Thymus (tissue), 11 donors: ENCODE data around the gene DNAJB6. TPM values are rescaled to one million over a fixed set of nuclear protein-coding genes. Genes with fewer than 3 reads are reported as not detected.

Experiments used
- DNase-seq, 9 donors: peaks; one replicate each; pipeline ENCODE4 v3.0.0-alpha.2; 2013; ENCODE audit warnings: low spot score in 9 of 9, low read depth in 6 of 9, missing footprints in 1 of 9
- H3K27ac ChIP-seq, 2 donors: one replicate each; pipeline ENCODE4 v1.5.1; 2013; ENCODE audit warnings: control low read depth in 1 of 2, low read depth in 1 of 2, low read length in 1 of 2, mild to moderate bottlenecking in 1 of 2, moderate library complexity in 1 of 2
- H3K27me3 ChIP-seq, 2 donors: one replicate each; pipeline ENCODE4 v1.5.1; 2013; ENCODE audit warnings: low read length in 1 of 2; ENCODE audit not compliant: control insufficient read depth in 2 of 2, insufficient read depth in 1 of 2
- H3K36me3 ChIP-seq, 2 donors: one replicate each; pipeline ENCODE4 v1.5.1; 2013; ENCODE audit warnings: low read length in 1 of 2, mild to moderate bottlenecking in 1 of 2, moderate library complexity in 1 of 2; ENCODE audit not compliant: control insufficient read depth in 2 of 2, insufficient read depth in 2 of 2
- H3K4me1 ChIP-seq, 2 donors: one replicate each; pipeline ENCODE4 v1.5.1; 2013; ENCODE audit warnings: low read length in 2 of 2; ENCODE audit not compliant: control insufficient read depth in 2 of 2, insufficient read depth in 2 of 2
- H3K4me3 ChIP-seq, 2 donors: one replicate each; pipeline ENCODE4 v1.5.1; 2013; ENCODE audit warnings: low read length in 2 of 2, control low read depth in 1 of 2, mild to moderate bottlenecking in 1 of 2
- H3K9me3 ChIP-seq, 2 donors: one replicate each; pipeline ENCODE4 v1.5.1; 2013; ENCODE audit warnings: low read length in 1 of 2, mild to moderate bottlenecking in 1 of 2; ENCODE audit not compliant: control insufficient read depth in 2 of 2, insufficient read depth in 1 of 2
- WGBS: extraction: QIAGEN DNeasy Blood & Tissue Kit; methylation state at CpG from one replicate; pipeline ENCODE4 v1.1.7; 2013; 5-methylcytosine and 5-hydroxymethylcytosine counted together
- polyA plus RNA-seq: library from polyadenylated mRNA; stranded (reverse); fragments of 200-250 nt; gene quantifications from one replicate; pipeline ENCODE4 v1.2.3, GENCODE V29; 2013
- total RNA-seq: library from RNA; stranded (reverse); fragments of 120-200 nt; gene quantifications from one replicate; pipeline ENCODE4 v1.2.4, GENCODE V29; 2013
- donor health status: healthy.

The DNAJB6 gene
- total and polyA plus RNA-seq, 2 donors, result 78.6 to 166 TPM

GRCh38 chr7:157402911-157403534, 66.2 kb downstream of the DNAJB6 start:
- DNase-seq, result peak in 1 of 9 donors; percentile 45
- no peaks in the 10 kb centered on the region for H3K27me3 ChIP-seq
- H3K9me3 ChIP-seq, result peaks cover 0 to 5% of the 10 kb centered on the region in 2 donors
- WGBS, result 77% methylated on average over 21 of the region's 21 CpGs
- peaks cover 33 to 41% of the 10 kb centered on the region in 2 donors for H3K36me3 ChIP-seq
- peaks cover 26 to 59% of the 10 kb centered on the region in 2 donors for H3K4me1 ChIP-seq
- peak overlapping the region in 1 of 2 donors; percentile 74 for H3K27ac ChIP-seq
- H3K4me3 ChIP-seq, result no peak overlapping the region

GRCh38 chr7:157403646-157404401, 67.0 kb downstream of the DNAJB6 start:
- WGBS, result 68% methylated on average over 12 of the region's 12 CpGs
- Histone ChIP-seq H3K27me3 (no peaks in the 10 kb centered on the region), H3K36me3 (peaks cover 35 to 49% of the 10 kb centered on the region in 2 donors)

GRCh38 chr7:157404845-157405481, 68.2 kb downstream of the DNAJB6 start:
- WGBS, result 26% methylated on average over 15 of the region's 15 CpGs
- Histone ChIP-seq H3K4me1 (peaks cover 26 to 55% of the 10 kb centered on the region in 2 donors), H3K36me3 (peaks cover 30 to 52% of the 10 kb centered on the region in 2 donors), H3K27ac (no peak overlapping the region), H3K4me3 (no peak overlapping the region), H3K27me3 (no peaks in the 10 kb centered on the region), H3K9me3 (peaks cover 0 to 5% of the 10 kb centered on the region in 2 donors)
- DNase-seq, result peak in 3 of 9 donors; percentile 31 to 72 (median 48)

More at GRCh38 chr7:157403646-157404401, 67.0 kb downstream of the DNAJB6 start:
- peak overlapping the region in 1 of 2 donors; percentile 74 for H3K27ac ChIP-seq
- peak in 1 of 9 donors; percentile 32 for DNase-seq
- H3K4me3 ChIP-seq, result no peak overlapping the region
- peaks cover 26 to 55% of the 10 kb centered on the region in 2 donors for H3K4me1 ChIP-seq
- H3K9me3 ChIP-seq, result peaks cover 0 to 5% of the 10 kb centered on the region in 2 donors

GRCh38 chr7:157405501-157405900, 68.7 kb downstream of the DNAJB6 start:
- H3K27ac ChIP-seq, result no peak overlapping the region
- WGBS, result 93% methylated on average over 13 of the region's 13 CpGs
- H3K9me3 ChIP-seq, result peaks cover 0 to 5% of the 10 kb centered on the region in 2 donors
- no peak for DNase-seq
- H3K4me3 ChIP-seq, result no peak overlapping the region
- no peaks in the 10 kb centered on the region for H3K27me3 ChIP-seq
- H3K4me1 ChIP-seq, result peaks cover 26 to 55% of the 10 kb centered on the region in 2 donors
- peaks cover 27 to 52% of the 10 kb centered on the region in 2 donors for H3K36me3 ChIP-seq

- no peaks in the 10 kb centered on the region for H3K27me3 ChIP-seq
- peaks cover 26 to 55% of the 10 kb centered on the region in 2 donors for H3K4me1 ChIP-seq
- H3K4me3 ChIP-seq, result no peak overlapping the region
- peaks cover 0 to 5% of the 10 kb centered on the region in 2 donors for H3K9me3 ChIP-seq
- no peak for DNase-seq
- no peak overlapping the region for H3K27ac ChIP-seq
- peaks cover 28 to 52% of the 10 kb centered on the region in 2 donors for H3K36me3 ChIP-seq
- WGBS, result 96% methylated on average over 32 of the region's 32 CpGs
These were observed 69.4 kb downstream of the DNAJB6 start for GRCh38 chr7:157405914-157406810.

GRCh38 chr7:157406971-157407370, 70.2 kb downstream of the DNAJB6 start:
- Histone ChIP-seq H3K27ac (no peak overlapping the region), H3K4me3 (no peak overlapping the region), H3K9me3 (peaks cover 0 to 5% of the 10 kb centered on the region in 2 donors), H3K27me3 (no peaks in the 10 kb centered on the region), H3K4me1 (peaks cover 26 to 47% of the 10 kb centered on the region in 2 donors), H3K36me3 (peaks cover 28 to 57% of the 10 kb centered on the region in 2 donors)
- DNase-seq, result no peak
- WGBS, result 97% methylated on average over 22 of the region's 22 CpGs

- H3K27ac ChIP-seq, result no peak overlapping the region
- no peak overlapping the region for H3K4me3 ChIP-seq
- peaks cover 28 to 61% of the 10 kb centered on the region in 2 donors for H3K36me3 ChIP-seq
- peaks cover 22 to 40% of the 10 kb centered on the region in 2 donors for H3K4me1 ChIP-seq
- H3K9me3 ChIP-seq, result peaks cover 0 to 5% of the 10 kb centered on the region in 2 donors
- WGBS, result 92% methylated on average over 30 of the region's 30 CpGs
- no peak for DNase-seq
- H3K27me3 ChIP-seq, result no peaks in the 10 kb centered on the region
These were observed 70.9 kb downstream of the DNAJB6 start for GRCh38 chr7:157407512-157408257.
